Suprapubic skin (tissue), 3 donors: ENCODE measurements around the gene ITGB4.

ENCODE experiments used
- POLR2A ChIP-seq, 2 donors: fragments of 450-650 bp; IDR thresholded peaks; one replicate each; pipeline ENCODE4 v1.6.1; 2017; ENCODE audit warnings: antibody characterized with exemption in 2 of 2, mild to moderate bottlenecking in 2 of 2, moderate library complexity in 2 of 2
- TF ChIP-seq, protein P1 (sequence below), 2 donors: fragments of 200-600 bp in 1 of 2; fragments of 450-650 bp in 1 of 2; sonication (generic) in 1 of 2; IDR thresholded peaks; one replicate each; pipeline ENCODE4 v1.5.1; 2016 to 2019; ENCODE audit warnings: antibody characterized with exemption in 2 of 2, mild to moderate bottlenecking in 1 of 2, moderate library complexity in 1 of 2

- TF ChIP-seq, protein P1, sequence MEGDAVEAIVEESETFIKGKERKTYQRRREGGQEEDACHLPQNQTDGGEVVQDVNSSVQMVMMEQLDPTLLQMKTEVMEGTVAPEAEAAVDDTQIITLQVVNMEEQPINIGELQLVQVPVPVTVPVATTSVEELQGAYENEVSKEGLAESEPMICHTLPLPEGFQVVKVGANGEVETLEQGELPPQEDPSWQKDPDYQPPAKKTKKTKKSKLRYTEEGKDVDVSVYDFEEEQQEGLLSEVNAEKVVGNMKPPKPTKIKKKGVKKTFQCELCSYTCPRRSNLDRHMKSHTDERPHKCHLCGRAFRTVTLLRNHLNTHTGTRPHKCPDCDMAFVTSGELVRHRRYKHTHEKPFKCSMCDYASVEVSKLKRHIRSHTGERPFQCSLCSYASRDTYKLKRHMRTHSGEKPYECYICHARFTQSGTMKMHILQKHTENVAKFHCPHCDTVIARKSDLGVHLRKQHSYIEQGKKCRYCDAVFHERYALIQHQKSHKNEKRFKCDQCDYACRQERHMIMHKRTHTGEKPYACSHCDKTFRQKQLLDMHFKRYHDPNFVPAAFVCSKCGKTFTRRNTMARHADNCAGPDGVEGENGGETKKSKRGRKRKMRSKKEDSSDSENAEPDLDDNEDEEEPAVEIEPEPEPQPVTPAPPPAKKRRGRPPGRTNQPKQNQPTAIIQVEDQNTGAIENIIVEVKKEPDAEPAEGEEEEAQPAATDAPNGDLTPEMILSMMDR (IDR thresholded peaks at IDR 0.05) = no peak
- no peak for TF ChIP-seq POLR2A (IDR thresholded peaks at IDR 0.05)
Measured at GRCh38 chr17:75672011-75672410, 49.2 kb upstream of the ITGB4 start.
